NCI-H2029 treated with DMSO at 0.1 percent for 48 hours (cell line): ENCODE data around the gene ZNF541.

ENCODE experiments used
- DNase-seq: peaks from one replicate; lab custom pipeline; 2025; lab: John Stamatoyannopoulos, UW

The ZNF541 gene

GRCh38 chr19:47542030-47542475 is 30.9 kb downstream of the ZNF541 start:
- no peak for DNase-seq

GRCh38 chr19:47541518-47541917 is 31.4 kb downstream of the ZNF541 start:
- no peak for DNase-seq

DNA sequence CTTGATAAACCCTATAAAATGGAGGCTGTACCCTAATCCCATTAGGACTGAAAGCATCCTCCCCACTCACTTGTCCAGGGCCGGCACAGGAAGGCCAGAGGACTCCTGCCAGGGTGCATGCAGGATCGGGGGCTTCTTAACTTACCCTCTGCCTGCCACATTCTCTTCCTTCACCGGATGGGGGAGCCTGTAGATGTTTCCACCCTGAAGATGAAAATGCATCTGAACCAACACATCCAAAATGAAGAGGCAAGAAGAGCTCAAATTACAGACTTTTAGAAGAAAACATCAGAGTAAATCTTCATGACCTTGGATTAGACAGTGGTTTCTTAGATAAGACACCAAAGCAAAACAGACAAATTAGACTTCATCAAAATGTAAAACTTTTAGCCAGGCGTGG is 32.2 kb downstream of the ZNF541 start:
- no peak for DNase-seq

- DNase-seq, result no peak
Observed at GRCh38 chr19:47539747-47540311, 33.1 kb downstream of the ZNF541 start.

- DNase-seq, result no peak
Observed at GRCh38 chr19:47538812-47539211, 34.1 kb downstream of the ZNF541 start.

DNA sequence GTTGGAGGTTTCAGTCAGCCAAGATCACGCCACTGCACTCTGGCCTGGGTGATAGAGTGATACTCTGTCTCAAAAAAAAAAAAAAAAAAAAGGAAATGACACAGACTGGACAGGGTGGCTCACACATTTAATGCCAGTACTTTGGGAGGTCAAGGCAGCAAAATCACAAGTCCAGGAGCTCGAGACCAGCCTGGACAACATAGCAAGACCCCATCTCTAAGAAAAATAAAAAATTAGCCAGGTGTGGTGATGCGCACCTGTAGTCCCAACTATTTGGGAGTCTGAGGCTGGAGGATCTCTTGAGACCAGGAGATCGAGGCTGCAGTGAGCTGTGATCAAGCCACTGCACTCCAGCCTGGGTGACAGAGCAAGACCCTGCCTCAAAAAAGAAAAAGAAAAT is 35.5 kb downstream of the ZNF541 start:
- DNase-seq, result no peak

GRCh38 chr19:47534628-47535027 is 38.3 kb downstream of the ZNF541 start:
- DNase-seq, result no peak

GRCh38 chr19:47531640-47532387 is 41.1 kb downstream of the ZNF541 start:
- DNase-seq, result no peak

GRCh38 chr19:47529018-47529742 is 43.8 kb downstream of the ZNF541 start:
- DNase-seq, result no peak

- no peak for DNase-seq
Observed at GRCh38 chr19:47526798-47527197, 46.1 kb downstream of the ZNF541 start.

DNA sequence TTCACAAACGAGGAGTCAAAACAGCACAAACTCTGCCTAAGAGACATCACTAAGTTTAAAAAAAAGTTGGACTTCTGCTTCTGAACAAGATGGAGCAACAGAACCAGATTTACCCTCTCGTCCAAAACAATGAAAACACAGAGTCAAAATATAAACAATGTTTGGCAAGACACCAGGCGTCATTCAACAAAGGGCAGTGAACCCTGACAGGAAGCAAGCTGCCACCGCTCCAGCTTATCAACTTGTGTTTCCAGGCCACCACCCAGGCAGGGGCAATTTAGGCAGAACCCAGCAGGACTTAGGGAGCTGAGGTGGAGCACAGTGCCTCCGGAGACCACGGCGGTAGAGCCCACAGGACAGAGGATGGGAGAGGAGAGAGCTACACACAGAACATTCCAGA is 49.5 kb downstream of the ZNF541 start:
- DNase-seq, result peak; percentile 10
